ENCODE measurements around the gene UCK1.
A peak's percentile ranks its signal among the peaks of the same experiment; 100 is the strongest.

UCK1 gene

DNA sequence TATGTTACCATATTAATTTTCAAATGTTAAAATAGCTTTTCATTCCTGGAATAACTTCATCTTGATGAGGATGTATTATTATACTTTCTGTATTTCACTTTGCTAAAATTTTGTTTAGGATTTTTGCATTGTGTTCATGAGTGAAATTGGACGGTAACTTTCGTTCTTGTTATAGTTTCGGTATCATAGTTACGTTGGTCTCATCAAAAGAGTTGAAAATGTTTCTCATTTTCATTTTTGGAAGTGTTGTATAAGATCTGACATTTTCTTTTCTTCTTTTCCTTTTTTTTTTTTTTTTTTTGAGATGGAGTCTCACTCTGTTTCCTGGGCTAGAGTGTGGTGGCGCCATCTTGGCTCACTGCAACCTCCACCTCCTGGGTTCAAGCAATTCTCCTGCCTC lies 34.3 kb upstream of the UCK1 start:
- Histone ChIP-seq H3K4me1 (ENCODE audit: control insufficient read depth in 2 of 2, insufficient read depth in 1 of 2, low read depth in 1 of 2, low read length in 2 of 2) (no peaks in the 10 kb centered on the region), H3K18ac (ENCODE audit: low read length) (no peak overlapping the region), H3K23ac (ENCODE audit: low read depth, low read length, poor library complexity) (no peak overlapping the region), H2BK12ac (ENCODE audit: low read length) (no peak overlapping the region), H3K9me3 (replicated peaks in 1 of 2; ENCODE audit: control insufficient read depth in 2 of 2, insufficient read depth in 1 of 2, low read depth in 1 of 2, low read length in 2 of 2) (peaks cover 3 to 6% of the 10 kb centered on the region in 2 donors), H2BK120ac (ENCODE audit: low read depth, low read length) (no peak overlapping the region), H3K36me3 (replicated peaks in 1 of 2; ENCODE audit: control insufficient read depth in 2 of 2, insufficient read depth in 2 of 2, low read length in 2 of 2) (no peaks in the 10 kb centered on the region), H3K14ac (ENCODE audit: low read length) (no peak overlapping the region), H3K9ac (ENCODE audit: low read depth, low read length, poor library complexity) (no peak overlapping the region), H2AFZ (ENCODE audit: low read length) (no peak overlapping the region), H3K4ac (ENCODE audit: low read length) (no peak overlapping the region), H4K8ac (ENCODE audit: low read depth, low read length) (no peak overlapping the region), H4K91ac (ENCODE audit: low read depth, low read length, poor library complexity) (no peak overlapping the region), H2BK5ac (ENCODE audit: low read length) (no peak overlapping the region), H2AK5ac (ENCODE audit: low read depth, low read length) (no peak overlapping the region), H3K4me3 (ENCODE audit: low read length in 2 of 2) (no peak overlapping the region), H3K27me3 (ENCODE audit: control insufficient read depth in 3 of 3, insufficient read depth in 3 of 3, low read depth in 1 of 3, low read length in 3 of 3) (no peaks in the 10 kb centered on the region), H3K4me2 (ENCODE audit: insufficient read depth, low read length, poor library complexity, severe bottlenecking) (no peak overlapping the region), H3K79me1 (ENCODE audit: low read depth, low read length) (no peaks in the 10 kb centered on the region), H2BK15ac (ENCODE audit: low read length) (no peak overlapping the region), H3K27ac (replicated peaks; ENCODE audit: low read length) (no peak overlapping the region)
- no peak for DNase-seq (ENCODE audit: low spot score)
- WGBS, 2 donors (ENCODE audit: extremely low coverage in 2 of 2, insufficient read length in 2 of 2, insufficient replicate concordance in 1 of 2): no CpG with 5 or more reads among the region's 5 CpGs

DNA sequence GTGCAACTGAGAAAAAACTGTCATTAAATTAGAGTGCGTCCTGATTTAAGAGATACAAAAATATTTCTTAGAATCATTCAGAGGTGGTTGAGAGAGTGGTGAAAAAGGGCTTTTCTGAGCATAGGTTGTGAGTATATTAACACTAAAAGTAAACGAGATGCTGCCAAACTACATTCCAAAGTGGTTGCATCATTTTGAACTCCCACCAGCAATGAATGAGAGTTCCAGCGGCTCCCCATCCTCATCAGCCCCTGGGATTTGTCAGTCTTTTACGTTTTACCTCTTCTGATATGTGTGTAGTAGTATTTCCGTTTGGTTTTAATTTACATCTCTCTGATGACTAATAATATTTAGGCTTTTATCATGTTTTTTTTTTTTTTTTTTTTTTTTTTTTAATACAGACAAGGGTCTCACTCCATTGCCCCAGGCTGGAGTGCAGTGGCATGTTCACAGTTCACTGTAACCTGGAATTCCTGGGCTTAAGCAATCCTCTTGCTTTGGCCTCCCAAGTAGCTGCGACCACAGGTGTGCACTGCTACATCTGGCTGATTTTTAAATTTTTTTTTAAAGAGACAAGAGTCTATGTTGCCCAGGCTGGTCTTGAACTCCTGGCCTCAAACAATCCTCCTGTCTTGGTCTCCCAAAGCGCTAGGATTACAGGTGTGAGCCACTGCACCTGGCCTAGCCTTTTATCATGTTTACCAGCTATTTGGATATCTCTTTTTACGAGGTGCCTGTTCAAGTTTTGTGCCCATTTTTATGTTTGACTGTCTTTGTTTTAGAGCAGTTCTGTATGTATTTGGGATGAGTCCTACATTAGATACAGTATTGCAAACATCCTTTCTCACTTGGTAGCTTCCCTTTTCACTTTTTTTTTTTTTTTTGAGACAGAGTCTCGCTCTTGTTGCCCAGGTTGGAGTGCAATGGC lies 31.2 kb upstream of the UCK1 start:
- Histone ChIP-seq H3K4me3 (ENCODE audit: low read length in 2 of 2) (no peak overlapping the region), H3K27me3 (ENCODE audit: control insufficient read depth in 3 of 3, insufficient read depth in 3 of 3, low read depth in 1 of 3, low read length in 3 of 3) (peaks cover 0 to 2% (median 0%) of the 10 kb centered on the region in 3 experiments), H2AK5ac (ENCODE audit: low read depth, low read length) (no peak overlapping the region), H3K4me1 (ENCODE audit: control insufficient read depth in 2 of 2, insufficient read depth in 1 of 2, low read depth in 1 of 2, low read length in 2 of 2) (no peaks in the 10 kb centered on the region), H3K18ac (ENCODE audit: low read length) (no peak overlapping the region), H3K79me1 (ENCODE audit: low read depth, low read length) (no peaks in the 10 kb centered on the region), H3K36me3 (replicated peaks in 1 of 2; ENCODE audit: control insufficient read depth in 2 of 2, insufficient read depth in 2 of 2, low read length in 2 of 2) (no peaks in the 10 kb centered on the region), H3K9ac (ENCODE audit: low read depth, low read length, poor library complexity) (no peak overlapping the region), H3K14ac (ENCODE audit: low read length) (no peak overlapping the region), H3K4me2 (ENCODE audit: insufficient read depth, low read length, poor library complexity, severe bottlenecking) (no peak overlapping the region), H4K8ac (ENCODE audit: low read depth, low read length) (no peak overlapping the region), H2BK15ac (ENCODE audit: low read length) (no peak overlapping the region), H2BK120ac (ENCODE audit: low read depth, low read length) (no peak overlapping the region), H2BK5ac (ENCODE audit: low read length) (no peak overlapping the region), H3K9me3 (replicated peaks in 1 of 2; ENCODE audit: control insufficient read depth in 2 of 2, insufficient read depth in 1 of 2, low read depth in 1 of 2, low read length in 2 of 2) (peaks cover 3 to 6% of the 10 kb centered on the region in 2 donors), H2BK12ac (ENCODE audit: low read length) (no peak overlapping the region), H2AFZ (ENCODE audit: low read length) (no peak overlapping the region), H3K23ac (ENCODE audit: low read depth, low read length, poor library complexity) (no peak overlapping the region), H3K27ac (replicated peaks; ENCODE audit: low read length) (no peak overlapping the region), H4K91ac (ENCODE audit: low read depth, low read length, poor library complexity) (no peak overlapping the region), H3K4ac (ENCODE audit: low read length) (no peak overlapping the region)
- no CpG with 5 or more reads among the region's 9 CpGs for WGBS, 2 donors (ENCODE audit: extremely low coverage in 2 of 2, insufficient read length in 2 of 2, insufficient replicate concordance in 1 of 2)
- no peak for DNase-seq (ENCODE audit: low spot score)

DNA sequence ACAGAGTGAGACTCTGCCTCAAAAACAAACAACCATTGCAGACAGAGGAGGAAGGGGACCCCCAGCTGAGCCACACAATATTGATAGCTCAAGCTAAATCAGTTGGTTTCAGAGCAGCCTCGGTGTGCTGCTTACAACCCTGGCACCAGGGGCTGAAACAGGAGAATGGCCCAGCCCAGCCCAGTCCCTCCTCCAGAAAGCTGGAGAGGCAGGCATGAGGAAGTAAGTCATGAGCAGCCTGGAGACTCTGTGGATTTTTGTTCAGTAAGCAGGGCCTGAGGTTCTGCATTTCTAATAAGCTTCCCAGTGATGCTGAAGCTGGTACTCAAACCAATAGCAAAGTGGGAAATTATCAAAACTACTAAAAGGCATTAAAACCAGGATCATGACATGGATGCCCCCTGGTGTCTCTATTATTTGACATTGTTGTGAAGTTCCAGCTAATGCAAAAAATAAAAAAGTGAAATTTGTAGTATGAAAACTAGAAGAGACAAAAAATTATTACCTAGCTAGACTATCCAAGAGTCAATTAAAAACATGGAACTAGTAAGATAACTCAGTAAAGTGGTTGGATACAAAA lies 28.4 kb upstream of the UCK1 start:
- Histone ChIP-seq H2BK5ac (ENCODE audit: low read length) (no peak overlapping the region), H2BK15ac (ENCODE audit: low read length) (no peak overlapping the region), H2BK12ac (ENCODE audit: low read length) (no peak overlapping the region), H2BK120ac (ENCODE audit: low read depth, low read length) (no peak overlapping the region), H2AFZ (ENCODE audit: low read length) (no peak overlapping the region), H3K79me1 (ENCODE audit: low read depth, low read length) (no peaks in the 10 kb centered on the region), H3K9me3 (replicated peaks in 1 of 2; ENCODE audit: control insufficient read depth in 2 of 2, insufficient read depth in 1 of 2, low read depth in 1 of 2, low read length in 2 of 2) (peaks cover 3 to 6% of the 10 kb centered on the region in 2 donors), H3K9ac (ENCODE audit: low read depth, low read length, poor library complexity) (no peak overlapping the region), H3K36me3 (replicated peaks in 1 of 2; ENCODE audit: control insufficient read depth in 2 of 2, insufficient read depth in 2 of 2, low read length in 2 of 2) (no peaks in the 10 kb centered on the region), H3K27ac (replicated peaks; ENCODE audit: low read length) (no peak overlapping the region), H4K91ac (ENCODE audit: low read depth, low read length, poor library complexity) (no peak overlapping the region), H3K4me2 (ENCODE audit: insufficient read depth, low read length, poor library complexity, severe bottlenecking) (no peak overlapping the region), H3K4me1 (ENCODE audit: control insufficient read depth in 2 of 2, insufficient read depth in 1 of 2, low read depth in 1 of 2, low read length in 2 of 2) (peaks cover 0 to 4% of the 10 kb centered on the region in 2 donors), H3K14ac (ENCODE audit: low read length) (no peak overlapping the region), H4K8ac (ENCODE audit: low read depth, low read length) (no peak overlapping the region), H3K4ac (ENCODE audit: low read length) (no peak overlapping the region), H3K27me3 (ENCODE audit: control insufficient read depth in 3 of 3, insufficient read depth in 3 of 3, low read depth in 1 of 3, low read length in 3 of 3) (peaks cover 3 to 18% (median 18%) of the 10 kb centered on the region in 3 experiments), H2AK5ac (ENCODE audit: low read depth, low read length) (no peak overlapping the region), H3K4me3 (ENCODE audit: low read length in 2 of 2) (no peak overlapping the region), H3K23ac (ENCODE audit: low read depth, low read length, poor library complexity) (no peak overlapping the region), H3K18ac (ENCODE audit: low read length) (no peak overlapping the region)
- no CpG with 5 or more reads among the region's 1 CpG for WGBS, 2 donors (ENCODE audit: extremely low coverage in 2 of 2, insufficient read length in 2 of 2, insufficient replicate concordance in 1 of 2)
- no peak for DNase-seq (ENCODE audit: low spot score)

DNA sequence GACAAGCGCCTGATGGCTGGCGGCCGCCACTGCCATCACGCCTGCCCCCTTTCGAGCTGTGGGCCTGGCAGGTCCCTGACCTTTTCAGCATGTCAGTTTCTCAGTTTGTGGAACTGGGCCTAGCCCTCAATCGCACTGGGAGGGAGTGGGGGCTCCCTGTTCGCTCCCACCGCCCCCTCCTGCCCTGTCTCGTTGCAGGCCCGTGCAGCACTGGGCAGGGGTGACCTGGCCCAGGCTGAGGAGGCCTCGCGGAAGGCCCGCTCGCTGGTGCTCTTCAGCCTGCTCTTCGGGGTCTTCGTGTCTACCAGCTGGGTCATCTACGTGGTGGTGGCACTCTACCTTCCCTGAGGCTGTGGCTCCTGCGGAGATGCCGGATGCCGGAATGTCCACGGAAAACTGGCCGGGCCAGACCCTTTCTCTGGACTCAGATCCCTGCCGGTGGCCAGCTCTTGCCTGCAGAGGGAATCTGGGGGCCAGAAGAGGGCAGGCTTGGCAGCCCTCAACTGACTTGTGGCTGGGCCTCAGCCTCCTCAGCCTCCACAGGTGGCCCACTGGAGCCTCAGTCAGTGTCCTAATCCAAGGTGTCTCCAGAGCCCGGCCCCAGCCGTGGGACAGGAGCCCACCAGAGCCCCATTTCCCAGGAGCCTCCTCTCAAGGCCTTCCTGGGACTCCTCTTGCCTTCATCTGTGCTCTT lies 26.9 kb upstream of the UCK1 start:
- Histone ChIP-seq H3K9me3 (replicated peaks in 1 of 2; ENCODE audit: control insufficient read depth in 2 of 2, insufficient read depth in 1 of 2, low read depth in 1 of 2, low read length in 2 of 2) (peaks cover 9 to 10% of the 10 kb centered on the region in 2 donors), H3K27me3 (ENCODE audit: control insufficient read depth in 3 of 3, insufficient read depth in 3 of 3, low read depth in 1 of 3, low read length in 3 of 3) (peaks cover 3 to 30% (median 28%) of the 10 kb centered on the region in 3 experiments)
- no CpG with 5 or more reads among the region's 25 CpGs for WGBS, 2 donors (ENCODE audit: extremely low coverage in 2 of 2, insufficient read length in 2 of 2, insufficient replicate concordance in 1 of 2)

More for the DNA sequence above, 26.9 kb upstream of the UCK1 start:
- H3K4me1 ChIP-seq (ENCODE audit: control insufficient read depth in 2 of 2, insufficient read depth in 1 of 2, low read depth in 1 of 2, low read length in 2 of 2): peaks cover 0 to 4% of the 10 kb centered on the region in 2 donors
- no peak overlapping the region for H3K4ac ChIP-seq (ENCODE audit: low read length)
- peak overlapping the region; percentile 74 for H2AK5ac ChIP-seq (ENCODE audit: low read depth, low read length)
- no peak overlapping the region for H4K8ac ChIP-seq (ENCODE audit: low read depth, low read length)
- no peak overlapping the region for H2AFZ ChIP-seq (ENCODE audit: low read length)
- H3K18ac ChIP-seq (ENCODE audit: low read length): peak overlapping the region; percentile 38
- H2BK15ac ChIP-seq (ENCODE audit: low read length): no peak overlapping the region
- no peak for DNase-seq (ENCODE audit: low spot score)
- H2BK5ac ChIP-seq (ENCODE audit: low read length): peak overlapping the region; percentile 82
- no peaks in the 10 kb centered on the region for H3K36me3 ChIP-seq (replicated peaks in 1 of 2; ENCODE audit: control insufficient read depth in 2 of 2, insufficient read depth in 2 of 2, low read length in 2 of 2)
- H2BK120ac ChIP-seq (ENCODE audit: low read depth, low read length): no peak overlapping the region
- no peak overlapping the region for H3K4me2 ChIP-seq (ENCODE audit: insufficient read depth, low read length, poor library complexity, severe bottlenecking)
- H2BK12ac ChIP-seq (ENCODE audit: low read length): no peak overlapping the region
- peak overlapping the region; percentile 31 for H3K23ac ChIP-seq (ENCODE audit: low read depth, low read length, poor library complexity)
- no peak overlapping the region for H3K27ac ChIP-seq (replicated peaks; ENCODE audit: low read length)
- H4K91ac ChIP-seq (ENCODE audit: low read depth, low read length, poor library complexity): no peak overlapping the region
- no peak overlapping the region for H3K14ac ChIP-seq (ENCODE audit: low read length)
- no peaks in the 10 kb centered on the region for H3K79me1 ChIP-seq (ENCODE audit: low read depth, low read length)
- no peak overlapping the region for H3K9ac ChIP-seq (ENCODE audit: low read depth, low read length, poor library complexity)
- H3K4me3 ChIP-seq (ENCODE audit: low read length in 2 of 2): no peak overlapping the region
